BJ (cell line): ENCODE data around the gene IL21R. TPM values are rescaled to one million over a fixed set of nuclear protein-coding genes. Genes with fewer than 3 reads are reported as not detected.
A peak's percentile ranks its signal among the peaks of the same experiment; 100 is the strongest.

Source experiments
- CTCF ChIA-PET: fragments of 350-600 bp; formaldehyde crosslinking; extraction: SDS; loops from one replicate; lab custom pipeline; 2021; ENCODE audit warnings: antibody characterized with exemption, inconsistent platforms; lab: Yijun Ruan, JAX
- POLR2A ChIA-PET: fragments of 300-600 bp; sonication (Branson Sonifier 250); formaldehyde crosslinking; extraction: SDS; loops from one replicate; lab custom pipeline; 2021; ENCODE audit warnings: antibody characterized with exemption; lab: Charles Lee
- DNase-seq: peaks from one replicate; pipeline ENCODE4 v3.0.0-alpha.2; 2011; ENCODE audit warnings: low read depth
- H3K27me3 ChIP-seq: 2 replicates; pipeline ENCODE4 v1.6.0; 2011; ENCODE audit warnings: low read length; ENCODE audit not compliant: control insufficient read depth, insufficient read depth
- H3K36me3 ChIP-seq: 2 replicates; pipeline ENCODE4 v1.5.1; 2011; ENCODE audit warnings: low read length; ENCODE audit not compliant: control insufficient read depth, insufficient read depth
- H3K4me3 ChIP-seq: 2 replicates; pipeline ENCODE4 v1.5.1; 2011; ENCODE audit warnings: low read depth, mild to moderate bottlenecking, control low read depth, low read length
- polyA plus RNA-seq: library from polyadenylated mRNA; depleted of rRNA; stranded (reverse); fragments of >200 nt; gene quantifications from 2 replicates; pipeline ENCODE4 v1.2.3, GENCODE V29; 2011
- TF ChIP-seq, protein P1 (sequence below): IDR thresholded peaks from 2 replicates; pipeline ENCODE4 v1.5.1; 2011; ENCODE audit warnings: low read depth, mild to moderate bottlenecking, control low read depth, inconsistent platforms, low read length, moderate library complexity; ENCODE audit not compliant: insufficient read depth

IL21R gene
- polyA plus RNA-seq, 1 experiment, result 0.58 TPM

- no peak for DNase-seq
- Histone ChIP-seq H3K4me3 (no peak overlapping the region), H3K27me3 (no peaks in the 10 kb centered on the region), H3K36me3 (peaks cover 36% of the 10 kb centered on the region)
- POLR2A ChIA-PET, result no interaction called here
- TF ChIP-seq, protein P1, sequence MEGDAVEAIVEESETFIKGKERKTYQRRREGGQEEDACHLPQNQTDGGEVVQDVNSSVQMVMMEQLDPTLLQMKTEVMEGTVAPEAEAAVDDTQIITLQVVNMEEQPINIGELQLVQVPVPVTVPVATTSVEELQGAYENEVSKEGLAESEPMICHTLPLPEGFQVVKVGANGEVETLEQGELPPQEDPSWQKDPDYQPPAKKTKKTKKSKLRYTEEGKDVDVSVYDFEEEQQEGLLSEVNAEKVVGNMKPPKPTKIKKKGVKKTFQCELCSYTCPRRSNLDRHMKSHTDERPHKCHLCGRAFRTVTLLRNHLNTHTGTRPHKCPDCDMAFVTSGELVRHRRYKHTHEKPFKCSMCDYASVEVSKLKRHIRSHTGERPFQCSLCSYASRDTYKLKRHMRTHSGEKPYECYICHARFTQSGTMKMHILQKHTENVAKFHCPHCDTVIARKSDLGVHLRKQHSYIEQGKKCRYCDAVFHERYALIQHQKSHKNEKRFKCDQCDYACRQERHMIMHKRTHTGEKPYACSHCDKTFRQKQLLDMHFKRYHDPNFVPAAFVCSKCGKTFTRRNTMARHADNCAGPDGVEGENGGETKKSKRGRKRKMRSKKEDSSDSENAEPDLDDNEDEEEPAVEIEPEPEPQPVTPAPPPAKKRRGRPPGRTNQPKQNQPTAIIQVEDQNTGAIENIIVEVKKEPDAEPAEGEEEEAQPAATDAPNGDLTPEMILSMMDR, result no peak
- CTCF ChIA-PET, result no interaction called here
Observed at GRCh38 chr16:27473101-27473900, 71.3 kb downstream of the IL21R start.

DNA sequence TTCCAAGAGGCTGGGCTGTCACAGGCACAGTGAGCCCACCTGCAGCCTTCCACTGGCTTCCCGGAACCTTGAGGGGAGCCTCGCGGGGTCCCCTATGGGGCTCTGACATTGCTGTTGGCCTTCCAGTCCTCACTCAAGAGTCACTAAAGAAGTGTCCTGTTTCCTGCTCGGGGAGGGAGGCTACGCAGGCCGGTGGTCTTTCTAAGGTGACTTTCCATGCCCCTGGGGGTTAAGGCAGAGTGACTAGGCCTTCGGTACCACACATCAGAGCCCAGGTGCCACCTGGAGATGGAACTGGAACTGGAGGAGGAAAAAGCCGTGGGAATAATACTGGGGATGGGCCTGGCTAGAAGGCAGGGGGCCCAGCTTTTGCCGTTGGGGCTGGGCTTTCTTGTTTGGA lies 72.1 kb downstream of the IL21R start:
- ChIA-PET POLR2A (no interaction called here), CTCF (interaction anchor here (0.5 kb wide), 1 partner anchor 14 kb away, joined by 3 read pairs; no protein-coding TSS in a partner anchor)
- DNase-seq, result no peak
- no peaks in the 10 kb centered on the region for H3K27me3 ChIP-seq
- H3K4me3 ChIP-seq, result no peak overlapping the region
- peaks cover 37% of the 10 kb centered on the region for H3K36me3 ChIP-seq
- TF ChIP-seq, protein P1, result no peak

DNA sequence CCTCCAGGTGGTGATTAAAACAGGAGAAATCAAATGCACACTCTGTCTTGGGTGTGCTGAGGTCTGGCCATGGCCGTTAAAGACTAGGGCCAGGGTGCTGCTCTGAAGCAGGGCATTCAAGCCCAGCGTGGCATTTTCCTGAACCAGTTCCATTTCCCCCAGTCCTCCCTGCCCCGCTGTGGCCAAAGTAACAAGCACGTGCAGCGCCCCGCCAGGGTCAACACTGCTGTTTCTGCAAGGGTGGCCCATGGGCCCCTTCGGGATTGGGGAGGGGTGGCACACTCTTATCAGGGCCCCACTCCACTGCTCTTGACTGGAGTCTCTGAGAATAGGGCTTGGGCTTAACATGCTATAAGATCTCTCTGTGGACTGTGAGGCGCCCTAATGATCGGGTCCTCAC lies 72.9 kb downstream of the IL21R start:
- no peak for DNase-seq
- Histone ChIP-seq H3K27me3 (no peaks in the 10 kb centered on the region), H3K4me3 (no peak overlapping the region), H3K36me3 (peaks cover 29% of the 10 kb centered on the region)
- ChIA-PET POLR2A (no interaction called here), CTCF (no interaction called here)
- TF ChIP-seq, protein P1, result no peak

DNA sequence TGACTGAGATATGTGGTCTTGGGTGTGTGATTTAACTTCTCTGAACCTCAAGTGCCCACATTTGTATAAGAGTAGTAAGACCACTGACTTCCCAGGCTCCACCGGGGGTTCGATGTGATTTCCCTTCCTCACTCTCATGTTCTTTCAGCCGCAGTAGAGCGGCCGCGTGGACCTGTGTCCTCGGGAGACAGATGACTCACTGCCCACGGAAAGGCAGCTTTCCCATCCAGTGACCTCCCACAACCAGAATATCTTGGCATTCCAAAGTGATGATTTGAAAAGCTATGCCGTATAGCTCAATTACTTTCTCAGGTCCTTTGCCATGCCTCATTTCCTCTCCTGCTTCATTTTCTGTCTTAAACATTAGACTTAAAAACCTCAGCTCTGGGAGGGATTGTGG lies 73.6 kb downstream of the IL21R start:
- TF ChIP-seq, protein P1, result no peak
- CTCF ChIA-PET, result no interaction called here
- POLR2A ChIA-PET, result no interaction called here
- DNase-seq, result peak; percentile 76
- Histone ChIP-seq H3K27me3 (no peaks in the 10 kb centered on the region), H3K4me3 (no peak overlapping the region), H3K36me3 (peaks cover 29% of the 10 kb centered on the region)

- CTCF ChIA-PET, result no interaction called here
- peaks cover 30% of the 10 kb centered on the region for H3K36me3 ChIP-seq
- no peaks in the 10 kb centered on the region for H3K27me3 ChIP-seq
- POLR2A ChIA-PET, result no interaction called here
- no peak for DNase-seq
- H3K4me3 ChIP-seq, result no peak overlapping the region
- TF ChIP-seq, protein P1, result no peak
Observed at GRCh38 chr16:27476240-27476639, 74.3 kb downstream of the IL21R start.
